Measurements from ENCODE around the gene ZNF280D.
"Not testable (repeated sequence)": the region's sequence is repeated elsewhere in the genome, so short reads cannot be mapped to it uniquely, and the experiment has no call there.

ZNF280D gene

GRCh38 chr15:56709502-56709901 is 23.8 kb downstream of the ZNF280D start:
- DNase-seq, result not testable (repeated sequence)

- DNase-seq, result no peak
Measured at GRCh38 chr15:56699743-56700142, 33.6 kb downstream of the ZNF280D start.

- DNase-seq, result no peak
Measured at GRCh38 chr15:56698270-56698669, 35.0 kb downstream of the ZNF280D start.

GRCh38 chr15:56693761-56694160 is 39.5 kb downstream of the ZNF280D start:
- no peak for DNase-seq

GRCh38 chr15:56690733-56691132 is 42.6 kb downstream of the ZNF280D start:
- DNase-seq, result no peak

- no peak for DNase-seq
Measured at GRCh38 chr15:56683908-56684307, 49.4 kb downstream of the ZNF280D start.

- DNase-seq, result no peak
Measured at GRCh38 chr15:56681113-56681512, 52.2 kb downstream of the ZNF280D start.

- DNase-seq, result no peak
Measured at GRCh38 chr15:56679225-56679624, 54.1 kb downstream of the ZNF280D start.

GRCh38 chr15:56678571-56678970 is 54.7 kb downstream of the ZNF280D start:
- no peak for DNase-seq

GRCh38 chr15:56677271-56677670 is 56.0 kb downstream of the ZNF280D start:
- no peak for DNase-seq

GRCh38 chr15:56675930-56676329 is 57.4 kb downstream of the ZNF280D start:
- DNase-seq, result no peak

- no peak for DNase-seq
Measured at GRCh38 chr15:56674857-56675256, 58.5 kb downstream of the ZNF280D start.

- DNase-seq, result no peak
Measured at GRCh38 chr15:56672721-56673120, 60.6 kb downstream of the ZNF280D start.

- no peak for DNase-seq
Measured at GRCh38 chr15:56667517-56667916, 65.8 kb downstream of the ZNF280D start.

- no peak for DNase-seq
Measured at GRCh38 chr15:56660943-56661342, 72.4 kb downstream of the ZNF280D start.

GRCh38 chr15:56659197-56659596 is 74.1 kb downstream of the ZNF280D start:
- no peak for DNase-seq

- DNase-seq, result no peak
Measured at GRCh38 chr15:56654624-56655023, 78.7 kb downstream of the ZNF280D start.

- no peak for DNase-seq
Measured at GRCh38 chr15:56654216-56654615, 79.1 kb downstream of the ZNF280D start.

GRCh38 chr15:56653787-56654186 is 79.5 kb downstream of the ZNF280D start:
- no peak for DNase-seq

- no peak for DNase-seq
Measured at GRCh38 chr15:56653107-56653506, 80.2 kb downstream of the ZNF280D start.

- DNase-seq, result no peak
Measured at GRCh38 chr15:56648311-56648710, 85.0 kb downstream of the ZNF280D start.

GRCh38 chr15:56640549-56640948 is 92.8 kb downstream of the ZNF280D start:
- DNase-seq, result no peak

- DNase-seq, result no peak
Measured at GRCh38 chr15:56640127-56640526, 93.2 kb downstream of the ZNF280D start.

- DNase-seq, result no peak
Measured at GRCh38 chr15:56639631-56640030, 93.7 kb downstream of the ZNF280D start.

GRCh38 chr15:56631765-56632164 is 101.5 kb downstream of the ZNF280D start:
- no peak for DNase-seq
